Measurements from ENCODE around the gene RAPSN.

The RAPSN gene

DNA sequence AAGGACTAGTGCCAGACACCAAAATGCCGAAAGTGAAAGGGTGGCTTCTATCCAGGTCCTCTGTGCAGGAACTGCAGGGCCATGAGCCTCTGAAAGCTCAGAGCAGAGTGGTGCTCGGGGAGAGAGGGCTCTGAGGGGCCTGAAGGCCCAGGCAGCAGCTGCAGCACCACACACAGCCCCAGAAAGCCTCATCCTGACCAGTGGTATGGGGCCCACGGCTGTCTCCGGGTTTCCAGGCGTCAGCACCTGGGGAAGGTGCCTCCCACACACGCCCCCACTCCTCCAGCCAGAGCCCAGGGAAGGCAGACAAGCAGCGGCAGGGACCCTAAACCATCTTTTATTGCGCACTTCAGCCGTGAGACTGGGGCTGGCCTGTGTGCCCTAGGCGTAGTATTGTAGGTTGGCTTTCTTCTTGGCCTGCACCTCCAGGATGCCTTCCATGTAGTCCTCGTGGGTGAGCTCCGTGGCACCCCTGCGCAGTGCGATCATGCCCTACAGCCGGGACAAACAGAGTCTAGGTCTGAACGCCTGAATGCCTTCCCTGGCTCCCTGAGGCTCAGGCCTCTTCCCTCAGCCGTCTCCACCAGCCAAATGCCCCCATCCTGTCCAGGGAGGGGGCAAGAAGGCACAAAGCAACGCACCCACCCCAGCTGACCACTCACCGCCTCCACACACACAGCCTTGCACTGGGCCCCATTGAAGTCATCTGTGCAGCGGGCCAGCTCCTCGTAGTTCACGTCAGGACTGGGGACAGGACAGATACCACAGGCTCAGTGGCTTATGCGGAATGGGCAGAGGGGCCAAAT is 30.3 kb downstream of the RAPSN start:
- TF ChIP-seq, protein P1, sequence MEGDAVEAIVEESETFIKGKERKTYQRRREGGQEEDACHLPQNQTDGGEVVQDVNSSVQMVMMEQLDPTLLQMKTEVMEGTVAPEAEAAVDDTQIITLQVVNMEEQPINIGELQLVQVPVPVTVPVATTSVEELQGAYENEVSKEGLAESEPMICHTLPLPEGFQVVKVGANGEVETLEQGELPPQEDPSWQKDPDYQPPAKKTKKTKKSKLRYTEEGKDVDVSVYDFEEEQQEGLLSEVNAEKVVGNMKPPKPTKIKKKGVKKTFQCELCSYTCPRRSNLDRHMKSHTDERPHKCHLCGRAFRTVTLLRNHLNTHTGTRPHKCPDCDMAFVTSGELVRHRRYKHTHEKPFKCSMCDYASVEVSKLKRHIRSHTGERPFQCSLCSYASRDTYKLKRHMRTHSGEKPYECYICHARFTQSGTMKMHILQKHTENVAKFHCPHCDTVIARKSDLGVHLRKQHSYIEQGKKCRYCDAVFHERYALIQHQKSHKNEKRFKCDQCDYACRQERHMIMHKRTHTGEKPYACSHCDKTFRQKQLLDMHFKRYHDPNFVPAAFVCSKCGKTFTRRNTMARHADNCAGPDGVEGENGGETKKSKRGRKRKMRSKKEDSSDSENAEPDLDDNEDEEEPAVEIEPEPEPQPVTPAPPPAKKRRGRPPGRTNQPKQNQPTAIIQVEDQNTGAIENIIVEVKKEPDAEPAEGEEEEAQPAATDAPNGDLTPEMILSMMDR (IDR thresholded peaks at IDR 0.05; ENCODE audit: low read depth, low read length, poor library complexity, severe bottlenecking), result no peak
- TF ChIP-seq EZH2phosphoT487 (IDR thresholded peaks at IDR 0.05; ENCODE audit: borderline replicate concordance, low read length), result no peak
- H3K9me2 ChIP-seq (replicated peaks; ENCODE audit: control insufficient read depth, low read length), result no peaks in the 10 kb centered on the region
- no peaks in the 10 kb centered on the region for H3K27me3 ChIP-seq (ENCODE audit: control insufficient read depth, low read length)
- no peak overlapping the region for H3K4me2 ChIP-seq (ENCODE audit: low read length)
- H4K20me1 ChIP-seq (ENCODE audit: control insufficient read depth, insufficient read depth, low read depth, low read length), result no peaks in the 10 kb centered on the region
- no peaks in the 10 kb centered on the region; the same call in 1 of the 2 replicates for H3K79me2 ChIP-seq (ENCODE audit: control insufficient read depth, low read length)
- no peak overlapping the region for H3K4me3 ChIP-seq (ENCODE audit: low read length)
- no peak overlapping the region for H3K27ac ChIP-seq (ENCODE audit: low read depth, low read length)
- H3K4me1 ChIP-seq (ENCODE audit: control insufficient read depth, low read length), result no peaks in the 10 kb centered on the region
- H3K36me3 ChIP-seq (ENCODE audit: control insufficient read depth, low read length), result peaks cover 62% of the 10 kb centered on the region
- H3F3A ChIP-seq (ENCODE audit: control insufficient read depth, insufficient read depth), result 0 out of 2 replicates have a peak, but pooled peaks cover 2% of the 10 kb centered on the region
- H3K9me3 ChIP-seq (ENCODE audit: control insufficient read depth, insufficient read depth, low read length), result no peaks in the 10 kb centered on the region

DNA sequence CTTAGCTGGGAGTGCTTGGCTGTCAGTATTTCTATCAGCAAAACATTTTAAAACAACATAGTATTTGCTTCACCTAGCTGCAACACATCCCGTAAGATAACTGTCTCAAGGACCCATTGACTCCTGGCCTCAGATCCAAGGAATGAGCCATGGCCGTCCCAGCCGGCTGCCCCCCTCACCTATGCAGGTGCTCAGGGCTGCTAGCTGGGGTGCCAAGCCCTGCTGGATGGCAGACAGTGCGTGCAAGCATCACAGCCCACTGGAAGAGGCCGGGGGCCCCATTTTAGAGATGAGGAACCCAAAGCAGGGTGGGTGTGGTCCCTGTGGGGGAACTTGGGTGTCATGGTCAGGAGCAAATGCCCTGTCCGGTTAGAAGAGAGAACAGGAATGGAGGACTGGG is 31.2 kb downstream of the RAPSN start:
- Histone ChIP-seq H3K4me2 (ENCODE audit: low read length) (no peak overlapping the region), H3K4me3 (ENCODE audit: low read length) (no peak overlapping the region), H3K79me2 (ENCODE audit: control insufficient read depth, low read length) (no peaks in the 10 kb centered on the region), H3K9me3 (ENCODE audit: control insufficient read depth, insufficient read depth, low read length) (no peaks in the 10 kb centered on the region), H4K20me1 (ENCODE audit: control insufficient read depth, insufficient read depth, low read depth, low read length) (no peaks in the 10 kb centered on the region), H3K27me3 (ENCODE audit: control insufficient read depth, low read length) (no peaks in the 10 kb centered on the region), H3K9me2 (replicated peaks; ENCODE audit: control insufficient read depth, low read length) (no peaks in the 10 kb centered on the region), H3K27ac (ENCODE audit: low read depth, low read length) (no peak overlapping the region), H3K4me1 (ENCODE audit: control insufficient read depth, low read length) (no peaks in the 10 kb centered on the region), H3K36me3 (ENCODE audit: control insufficient read depth, low read length) (peaks cover 53% of the 10 kb centered on the region), H3F3A (ENCODE audit: control insufficient read depth, insufficient read depth) (0 out of 2 replicates have a peak, but pooled peaks cover 2% of the 10 kb centered on the region)
- TF ChIP-seq, protein P1 (IDR thresholded peaks at IDR 0.05; ENCODE audit: low read depth, low read length, poor library complexity, severe bottlenecking), result no peak
- TF ChIP-seq EZH2phosphoT487 (IDR thresholded peaks at IDR 0.05; ENCODE audit: borderline replicate concordance, low read length), result no peak

DNA sequence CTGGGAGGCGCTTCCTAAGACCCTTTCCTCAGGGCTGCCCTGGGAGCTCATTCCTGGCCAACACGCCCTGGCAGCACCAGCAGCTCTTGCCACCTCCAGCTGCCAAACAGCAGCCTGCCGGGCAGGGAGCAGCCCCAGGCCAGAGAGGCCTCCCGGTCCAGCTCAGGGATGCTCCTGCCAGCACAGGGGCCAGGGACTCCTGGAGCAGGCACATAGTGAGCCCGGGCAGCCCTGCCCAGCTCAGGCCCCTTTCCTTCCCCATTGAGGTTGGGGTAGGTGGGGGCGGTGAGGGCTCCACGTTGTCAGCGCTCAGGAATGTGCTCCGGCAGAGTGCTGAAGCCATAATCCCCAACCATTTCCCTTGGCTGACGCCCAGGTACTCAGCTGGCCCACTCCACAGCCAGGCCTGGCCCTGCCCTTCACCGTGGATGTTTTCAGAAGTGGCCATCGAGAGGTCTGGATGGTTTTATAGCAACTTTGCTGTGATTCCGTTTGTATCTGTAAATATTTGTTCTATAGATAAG is 32.9 kb downstream of the RAPSN start:
- no peaks in the 10 kb centered on the region for H3K4me1 ChIP-seq (ENCODE audit: control insufficient read depth, low read length)
- no peaks in the 10 kb centered on the region for H3K79me2 ChIP-seq (ENCODE audit: control insufficient read depth, low read length)
- H3K4me3 ChIP-seq (ENCODE audit: low read length), result no peak overlapping the region
- H3K4me2 ChIP-seq (ENCODE audit: low read length), result no peak overlapping the region
- H3K9me2 ChIP-seq (replicated peaks; ENCODE audit: control insufficient read depth, low read length), result no peaks in the 10 kb centered on the region
- no peaks in the 10 kb centered on the region for H3K27me3 ChIP-seq (ENCODE audit: control insufficient read depth, low read length)
- H4K20me1 ChIP-seq (ENCODE audit: control insufficient read depth, insufficient read depth, low read depth, low read length), result no peaks in the 10 kb centered on the region
- H3F3A ChIP-seq (ENCODE audit: control insufficient read depth, insufficient read depth), result 0 out of 2 replicates have a peak, but pooled peaks cover 2% of the 10 kb centered on the region
- no peak overlapping the region for H3K27ac ChIP-seq (ENCODE audit: low read depth, low read length)
- H3K36me3 ChIP-seq (ENCODE audit: control insufficient read depth, low read length), result peaks cover 41% of the 10 kb centered on the region
- TF ChIP-seq, protein P1 (IDR thresholded peaks at IDR 0.05; ENCODE audit: low read depth, low read length, poor library complexity, severe bottlenecking), result no peak
- no peak for TF ChIP-seq EZH2phosphoT487 (IDR thresholded peaks at IDR 0.05; ENCODE audit: borderline replicate concordance, low read length)
- H3K9me3 ChIP-seq (ENCODE audit: control insufficient read depth, insufficient read depth, low read length), result no peaks in the 10 kb centered on the region
